Adipocyte (in vitro differentiated cells): ENCODE results near the gene SERBP1.

Experiments used
- DNase-seq: peaks from one replicate; pipeline ENCODE4 v3.0.0-alpha.2; 2015; ENCODE audit warnings: low read depth
- H3K27me3 ChIP-seq: replicated peaks from 2 replicates; pipeline ENCODE4 v1.7.0; 2013; ENCODE audit warnings: mild to moderate bottlenecking, low read length, moderate library complexity; ENCODE audit not compliant: control insufficient read depth, insufficient read depth
- H3K36me3 ChIP-seq: 2 replicates; pipeline ENCODE4 v1.7.0; 2013; ENCODE audit warnings: low read length, mild to moderate bottlenecking, moderate library complexity; ENCODE audit not compliant: control insufficient read depth, insufficient read depth, severe bottlenecking
- H3K4me1 ChIP-seq: 2 replicates; pipeline ENCODE4 v1.7.0; 2013; ENCODE audit warnings: mild to moderate bottlenecking, low read length, moderate library complexity; ENCODE audit not compliant: control insufficient read depth, insufficient read depth
- H3K4me3 ChIP-seq: 2 replicates; pipeline ENCODE4 v1.7.0; 2013; ENCODE audit warnings: mild to moderate bottlenecking, low read length, moderate library complexity
- H3K9ac ChIP-seq: 2 replicates; pipeline ENCODE4 v1.7.0; 2013; ENCODE audit warnings: mild to moderate bottlenecking, low read length, moderate library complexity
- H3K9me3 ChIP-seq: 2 replicates; pipeline ENCODE4 v1.7.0; 2013; ENCODE audit warnings: mild to moderate bottlenecking, low read length, moderate library complexity; ENCODE audit not compliant: control insufficient read depth

SERBP1 gene

DNA sequence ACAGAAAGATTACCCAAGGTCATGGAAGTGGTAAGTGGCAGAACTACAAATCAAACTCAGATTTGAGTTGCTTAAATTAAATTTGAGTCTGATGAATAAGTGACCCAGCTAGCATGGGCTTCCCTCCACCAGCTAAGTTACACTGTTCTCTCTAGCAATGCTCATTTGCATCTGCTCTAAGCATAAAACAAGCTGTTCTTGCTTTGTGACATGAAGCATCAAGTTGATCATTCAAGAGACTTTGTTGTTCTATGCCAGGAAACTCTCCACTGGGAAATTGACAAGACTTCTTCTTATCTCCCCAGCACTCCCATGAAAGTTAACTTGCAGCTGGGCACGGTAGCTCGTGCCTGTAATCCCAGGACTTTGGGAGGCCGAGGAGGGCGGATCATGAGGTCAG lies 49.0 kb downstream of the SERBP1 start:
- Histone ChIP-seq H3K9ac (no peak overlapping the region), H3K27me3 (no peaks in the 10 kb centered on the region), H3K36me3 (no peaks in the 10 kb centered on the region), H3K4me1 (peaks cover 28% of the 10 kb centered on the region), H3K4me3 (no peak overlapping the region), H3K9me3 (peaks cover 5% of the 10 kb centered on the region)
- DNase-seq, result no peak

DNA sequence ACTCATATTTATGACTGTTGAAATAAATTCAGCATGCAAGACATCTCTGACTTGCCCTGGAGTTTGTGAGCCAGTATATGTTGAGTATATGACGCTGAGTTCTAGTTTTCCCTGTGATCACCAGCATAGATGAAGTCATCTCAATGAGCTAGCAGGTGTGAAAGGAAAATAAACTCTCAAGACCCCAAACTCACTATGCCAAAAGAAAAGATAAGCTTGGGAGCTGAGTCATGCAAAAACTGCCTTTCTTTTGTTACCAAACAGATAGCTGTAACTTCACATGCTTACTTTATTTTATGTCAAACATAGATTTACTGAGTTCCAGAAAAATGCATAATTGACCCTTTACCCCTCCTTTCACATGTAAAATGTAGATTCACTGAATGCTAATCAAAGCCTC lies 52.9 kb downstream of the SERBP1 start:
- H3K4me1 ChIP-seq, result peaks cover 34% of the 10 kb centered on the region
- no peak for DNase-seq
- no peaks in the 10 kb centered on the region for H3K9me3 ChIP-seq

DNA sequence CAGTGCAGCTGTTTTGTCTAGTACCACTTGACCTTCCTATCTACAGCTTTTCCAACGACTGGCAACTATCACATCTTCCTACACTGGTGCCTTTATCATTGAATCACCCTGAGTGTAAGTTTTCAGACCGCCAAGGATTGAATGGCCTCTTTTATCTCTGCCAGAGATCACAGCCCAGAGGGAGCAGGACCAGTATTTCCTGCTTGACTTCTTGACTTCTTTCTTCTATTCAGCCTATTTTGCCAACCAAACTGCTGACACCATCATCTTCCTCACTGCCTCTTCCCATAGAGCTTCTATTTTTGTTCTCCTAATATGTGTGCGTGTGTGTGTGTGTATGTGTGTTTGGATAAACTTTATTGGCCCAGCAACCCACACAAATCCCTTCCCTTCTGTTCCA lies 53.8 kb downstream of the SERBP1 start:
- H3K4me3 ChIP-seq, result no peak overlapping the region
- no peaks in the 10 kb centered on the region for H3K9me3 ChIP-seq
- no peaks in the 10 kb centered on the region for H3K27me3 ChIP-seq
- no peak overlapping the region for H3K9ac ChIP-seq
- peaks cover 37% of the 10 kb centered on the region for H3K4me1 ChIP-seq
- no peaks in the 10 kb centered on the region for H3K36me3 ChIP-seq
- DNase-seq, result no peak

More for the DNA sequence above, 52.9 kb downstream of the SERBP1 start:
- Histone ChIP-seq H3K9ac (no peak overlapping the region), H3K36me3 (no peaks in the 10 kb centered on the region), H3K4me3 (no peak overlapping the region), H3K27me3 (no peaks in the 10 kb centered on the region)

DNA sequence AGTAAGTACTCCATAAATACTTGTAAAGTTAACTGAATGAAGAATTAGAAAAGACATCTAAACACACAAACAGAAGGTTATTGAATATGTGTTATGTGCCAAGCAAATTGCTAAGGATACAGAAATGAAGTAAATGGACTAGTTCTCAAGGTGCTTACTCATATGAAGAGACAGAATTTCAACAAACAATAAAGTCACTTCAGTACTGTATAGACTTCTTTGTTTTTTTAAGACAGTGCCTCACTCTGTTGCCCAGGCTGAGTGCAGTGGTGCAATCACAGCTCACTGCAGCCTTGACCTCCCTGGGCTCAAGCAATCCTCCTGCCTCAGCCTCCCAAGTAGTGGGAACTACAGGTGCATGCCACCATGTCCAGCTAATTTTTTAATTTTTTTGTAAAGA lies 57.3 kb downstream of the SERBP1 start:
- no peaks in the 10 kb centered on the region for H3K27me3 ChIP-seq
- no peak for DNase-seq
- H3K4me1 ChIP-seq, result peaks cover 48% of the 10 kb centered on the region
- no peaks in the 10 kb centered on the region for H3K9me3 ChIP-seq
- H3K36me3 ChIP-seq, result no peaks in the 10 kb centered on the region
- no peak overlapping the region for H3K9ac ChIP-seq
- H3K4me3 ChIP-seq, result no peak overlapping the region

DNA sequence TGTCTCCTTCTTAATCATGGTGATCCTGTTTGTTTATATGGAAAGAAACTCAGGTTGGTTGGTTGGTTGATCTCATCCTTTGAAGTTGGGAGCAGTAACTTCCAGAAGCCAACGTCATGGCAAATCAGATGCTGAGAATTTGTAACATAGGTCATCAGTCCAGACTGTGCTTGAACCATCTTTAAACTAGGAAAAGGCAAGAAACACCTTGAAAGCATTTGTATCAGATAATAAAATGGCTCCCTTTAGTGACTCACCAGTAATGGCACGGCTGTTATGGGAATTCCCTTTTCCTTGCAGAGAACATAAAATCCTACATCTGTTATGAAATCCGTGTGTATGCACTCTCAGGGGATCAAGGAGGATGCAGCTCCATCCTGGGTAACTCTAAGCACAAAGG lies 58.1 kb downstream of the SERBP1 start:
- no peaks in the 10 kb centered on the region for H3K36me3 ChIP-seq
- H3K27me3 ChIP-seq, result no peaks in the 10 kb centered on the region
- DNase-seq, result peak; percentile 32
- H3K9ac ChIP-seq, result peak overlapping the region; percentile 40
- no peaks in the 10 kb centered on the region for H3K9me3 ChIP-seq
- H3K4me3 ChIP-seq, result peak overlapping the region; percentile 16
- H3K4me1 ChIP-seq, result peaks cover 48% of the 10 kb centered on the region

DNA sequence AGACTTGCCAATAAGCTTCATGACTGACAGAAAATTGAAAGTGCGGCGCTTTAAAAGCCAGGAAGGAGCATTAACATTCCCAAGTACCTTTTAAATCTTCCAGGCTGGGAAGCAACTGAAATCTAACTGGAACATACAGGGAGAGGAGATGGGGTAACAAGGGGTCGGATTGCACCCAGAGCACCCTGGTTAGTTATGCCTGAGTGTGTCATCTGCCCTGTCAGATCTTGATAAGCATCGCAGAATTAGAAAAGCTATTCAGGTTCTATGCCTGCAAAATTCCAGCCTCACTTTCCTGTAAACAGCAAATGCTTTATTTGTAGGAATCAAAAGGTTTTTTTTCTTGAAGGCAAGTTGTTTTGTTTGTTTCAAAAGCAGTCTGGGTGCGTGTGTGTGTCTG lies 58.5 kb downstream of the SERBP1 start:
- Histone ChIP-seq H3K27me3 (no peaks in the 10 kb centered on the region), H3K36me3 (no peaks in the 10 kb centered on the region), H3K9me3 (no peaks in the 10 kb centered on the region), H3K4me1 (peaks cover 44% of the 10 kb centered on the region), H3K9ac (peak overlapping the region; percentile 40), H3K4me3 (peak overlapping the region; percentile 16)
- DNase-seq, result no peak

DNA sequence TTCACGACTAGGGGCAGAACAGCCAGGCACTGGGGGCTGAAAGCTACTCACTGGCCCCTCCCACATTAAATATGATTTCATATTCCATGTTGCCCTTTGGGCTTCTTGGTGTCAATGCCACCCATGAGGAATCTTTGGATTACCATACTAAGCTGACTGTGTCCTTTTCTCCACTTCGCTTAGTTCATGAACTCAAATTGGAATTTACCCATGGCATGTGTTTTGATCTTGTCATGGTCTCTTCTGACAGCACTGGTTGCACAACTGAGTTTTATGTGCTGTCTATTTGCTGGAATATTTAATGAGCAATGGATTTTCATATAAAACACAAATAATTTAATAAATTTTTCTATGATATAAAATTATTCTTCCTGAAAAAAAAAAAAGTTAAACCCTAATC lies 59.2 kb downstream of the SERBP1 start:
- Histone ChIP-seq H3K4me1 (peaks cover 42% of the 10 kb centered on the region), H3K36me3 (no peaks in the 10 kb centered on the region), H3K9me3 (no peaks in the 10 kb centered on the region), H3K27me3 (no peaks in the 10 kb centered on the region), H3K9ac (peak overlapping the region; percentile 40), H3K4me3 (no peak overlapping the region)
- DNase-seq, result no peak

DNA sequence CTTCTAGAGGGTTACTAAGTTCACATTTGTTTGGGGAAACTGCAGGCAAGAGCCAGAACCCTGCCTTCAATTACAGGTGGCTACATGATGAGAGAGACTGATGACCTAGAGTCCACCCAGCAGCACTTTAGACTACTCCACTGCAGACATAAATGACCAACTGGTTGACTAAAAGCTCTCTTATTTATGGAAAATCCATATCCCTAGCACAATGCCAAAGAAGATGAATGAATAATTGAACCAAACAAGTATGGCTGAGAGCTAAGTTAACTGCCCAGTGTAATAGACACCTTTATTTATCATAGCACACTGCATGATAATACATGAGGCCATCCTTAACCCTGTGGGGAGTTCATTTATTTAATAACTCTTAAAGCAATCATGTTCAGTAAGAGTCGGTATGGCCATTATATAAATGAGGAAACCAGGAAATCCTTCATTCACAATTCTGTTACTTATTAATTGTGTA lies 62.1 kb downstream of the SERBP1 start:
- Histone ChIP-seq H3K9ac (no peak overlapping the region), H3K9me3 (no peaks in the 10 kb centered on the region), H3K4me3 (no peak overlapping the region), H3K36me3 (no peaks in the 10 kb centered on the region), H3K27me3 (no peaks in the 10 kb centered on the region), H3K4me1 (peaks cover 28% of the 10 kb centered on the region)
- DNase-seq, result no peak

DNA sequence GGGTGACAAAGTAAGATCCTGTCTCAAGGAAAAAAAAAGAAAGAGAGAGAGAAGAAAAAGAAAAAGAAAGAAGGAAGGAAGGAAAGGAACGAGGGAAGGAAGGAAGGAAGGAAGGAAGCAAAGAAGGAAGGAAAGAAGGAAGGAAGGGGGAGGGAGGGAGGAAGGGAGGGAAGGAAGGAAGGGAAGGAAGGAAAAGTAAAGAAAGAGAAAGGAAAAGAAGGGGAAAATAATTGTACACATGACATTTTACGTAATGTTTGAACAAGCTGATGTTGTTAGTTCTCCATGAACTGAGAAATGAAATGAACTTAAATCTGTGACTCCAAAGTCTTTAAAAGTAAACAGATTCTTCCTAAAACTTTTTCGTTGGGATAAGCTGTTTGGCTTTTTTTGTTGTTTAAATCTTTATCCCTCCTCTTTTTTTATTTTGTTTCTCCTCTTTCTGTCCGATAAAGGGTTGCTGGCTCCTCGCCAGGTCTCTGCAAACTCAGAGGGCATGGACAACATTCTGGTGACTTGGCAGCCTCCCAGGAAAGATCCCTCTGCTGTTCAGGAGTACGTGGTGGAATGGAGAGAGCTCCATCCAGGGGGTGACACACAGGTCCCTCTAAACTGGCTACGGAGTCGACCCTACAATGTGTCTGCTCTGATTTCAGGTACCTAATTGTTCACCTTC lies 62.7 kb downstream of the SERBP1 start:
- DNase-seq, result no peak
- no peaks in the 10 kb centered on the region for H3K9me3 ChIP-seq
- H3K4me3 ChIP-seq, result no peak overlapping the region
- no peak overlapping the region for H3K9ac ChIP-seq
- H3K4me1 ChIP-seq, result peaks cover 23% of the 10 kb centered on the region
- H3K36me3 ChIP-seq, result no peaks in the 10 kb centered on the region
- H3K27me3 ChIP-seq, result no peaks in the 10 kb centered on the region

DNA sequence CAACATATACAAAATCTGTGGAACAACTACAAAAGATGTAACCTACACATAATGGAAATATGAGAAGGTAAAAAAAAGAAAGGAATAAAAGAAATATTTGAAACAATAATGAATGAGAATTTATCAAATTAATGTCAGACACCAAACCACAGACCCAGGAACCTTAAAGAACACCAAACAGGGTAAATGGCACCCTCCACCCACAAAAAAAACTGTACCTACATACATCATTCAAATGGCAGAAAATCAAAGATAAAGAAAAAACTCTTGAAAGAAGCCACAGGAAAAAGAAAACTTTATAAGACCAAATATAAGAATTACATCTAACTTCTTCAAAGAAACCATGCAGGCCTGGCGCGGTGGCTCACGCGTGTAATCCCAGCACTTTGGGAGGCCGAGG lies 68.6 kb downstream of the SERBP1 start:
- Histone ChIP-seq H3K36me3 (no peaks in the 10 kb centered on the region), H3K9ac (no peak overlapping the region), H3K4me3 (no peak overlapping the region), H3K9me3 (no peaks in the 10 kb centered on the region), H3K27me3 (no peaks in the 10 kb centered on the region), H3K4me1 (peaks cover under 1% of the 10 kb centered on the region)
- no peak for DNase-seq

DNA sequence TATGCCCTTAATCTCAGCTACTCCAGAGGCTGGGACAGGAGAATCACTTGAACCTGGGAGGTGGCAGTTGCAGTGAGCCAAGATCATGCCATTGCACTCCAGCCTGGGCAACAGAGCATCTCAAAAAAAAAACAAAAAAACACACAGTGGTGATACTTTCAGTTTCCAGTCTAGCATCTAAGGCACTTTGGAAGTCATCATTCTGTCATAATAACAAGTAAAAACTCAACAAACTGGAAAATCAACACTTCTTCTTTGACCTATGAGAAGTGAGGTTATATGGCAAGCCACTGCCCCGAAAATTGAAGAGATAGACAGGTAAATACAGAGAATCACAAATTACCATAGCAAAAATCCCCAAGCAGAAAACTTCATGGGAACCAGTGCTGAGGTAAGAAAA lies 70.6 kb downstream of the SERBP1 start:
- H3K27me3 ChIP-seq, result no peaks in the 10 kb centered on the region
- H3K4me3 ChIP-seq, result no peak overlapping the region
- DNase-seq, result no peak
- peaks cover 14% of the 10 kb centered on the region for H3K4me1 ChIP-seq
- no peak overlapping the region for H3K9ac ChIP-seq
- H3K9me3 ChIP-seq, result no peaks in the 10 kb centered on the region
- no peaks in the 10 kb centered on the region for H3K36me3 ChIP-seq
